Stimulated activated CD4-positive, alpha-beta T cell treated with anti-CD3 and anti-CD28 coated beads, Interleukin-15, amount 100 ng/mL, for 48 hours (primary cell): Measurements from ENCODE around the gene KLF13.

ENCODE experiments used
- DNase-seq, 2 donors: peaks; one replicate each; pipeline ENCODE4 v3.0.0-alpha.2; 2020; ENCODE audit warnings: low read depth in 2 of 2

KLF13 gene

GRCh38 chr15:31362886-31363285 is 36.3 kb downstream of the KLF13 start:
- DNase-seq = no peak

- DNase-seq = no peak
These were observed 37.8 kb downstream of the KLF13 start for GRCh38 chr15:31364301-31365031.

GRCh38 chr15:31365032-31365654 is 38.5 kb downstream of the KLF13 start:
- DNase-seq = no peak

GRCh38 chr15:31365655-31366127 is 39.1 kb downstream of the KLF13 start:
- DNase-seq = peak; percentile 74 to 78

GRCh38 chr15:31366169-31366734 is 39.6 kb downstream of the KLF13 start:
- no peak for DNase-seq

- DNase-seq = no peak
These were observed 40.5 kb downstream of the KLF13 start for GRCh38 chr15:31367021-31367729.

GRCh38 chr15:31367730-31368344 is 41.2 kb downstream of the KLF13 start:
- DNase-seq = no peak

GRCh38 chr15:31369727-31370126 is 43.1 kb downstream of the KLF13 start:
- no peak for DNase-seq

- no peak for DNase-seq
These were observed 45.0 kb downstream of the KLF13 start for GRCh38 chr15:31371520-31372240.

- DNase-seq = no peak
These were observed 46.0 kb downstream of the KLF13 start for GRCh38 chr15:31372635-31373091.

GRCh38 chr15:31373096-31373865 is 46.6 kb downstream of the KLF13 start:
- no peak for DNase-seq

- no peak for DNase-seq
These were observed 47.3 kb downstream of the KLF13 start for GRCh38 chr15:31373970-31374369.

GRCh38 chr15:31374489-31374888 is 47.9 kb downstream of the KLF13 start:
- no peak for DNase-seq

- DNase-seq = no peak
These were observed 48.4 kb downstream of the KLF13 start for GRCh38 chr15:31374986-31375385.

- DNase-seq = no peak
These were observed 49.1 kb downstream of the KLF13 start for GRCh38 chr15:31375772-31376171.

GRCh38 chr15:31376511-31376910 is 49.9 kb downstream of the KLF13 start:
- no peak for DNase-seq

- DNase-seq = no peak
These were observed 50.4 kb downstream of the KLF13 start for GRCh38 chr15:31377030-31377429.

GRCh38 chr15:31378363-31378903 is 51.8 kb downstream of the KLF13 start:
- no peak for DNase-seq

GRCh38 chr15:31379042-31379441 is 52.4 kb downstream of the KLF13 start:
- DNase-seq = no peak

GRCh38 chr15:31379577-31379976 is 52.9 kb downstream of the KLF13 start:
- no peak for DNase-seq
